GM18498 (cell line): Measurements from ENCODE around the gene CCDC88C.

Experiments
- ATAC-seq: cut with Tn5 transposase; IDR thresholded peaks from one replicate; pipeline ENCODE4 v1.9.1; 2021; ENCODE audit warnings: mild to moderate bottlenecking, moderate library complexity; ENCODE audit not compliant: unreplicated experiment

The CCDC88C gene

DNA sequence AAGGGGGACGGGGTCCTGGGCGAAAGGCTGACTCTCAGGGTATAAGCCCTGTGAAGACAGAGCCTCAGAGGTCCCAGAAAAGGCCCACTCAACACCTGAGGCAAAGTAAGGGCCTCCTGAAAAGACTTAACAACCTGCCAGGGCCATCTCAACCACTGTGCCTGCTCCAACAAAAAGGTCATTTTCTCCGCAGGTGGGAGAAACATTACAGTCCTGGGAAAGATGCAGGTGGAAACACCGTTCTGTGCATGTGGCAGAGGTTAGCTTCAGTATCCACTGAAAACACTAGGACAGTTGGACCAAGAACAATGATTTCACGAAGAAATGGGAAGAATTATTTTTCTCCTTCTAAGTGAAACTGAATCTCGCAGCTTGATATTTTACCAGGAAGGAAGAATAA, 50.9 kb downstream of the CCDC88C start:
- no peak for ATAC-seq

DNA sequence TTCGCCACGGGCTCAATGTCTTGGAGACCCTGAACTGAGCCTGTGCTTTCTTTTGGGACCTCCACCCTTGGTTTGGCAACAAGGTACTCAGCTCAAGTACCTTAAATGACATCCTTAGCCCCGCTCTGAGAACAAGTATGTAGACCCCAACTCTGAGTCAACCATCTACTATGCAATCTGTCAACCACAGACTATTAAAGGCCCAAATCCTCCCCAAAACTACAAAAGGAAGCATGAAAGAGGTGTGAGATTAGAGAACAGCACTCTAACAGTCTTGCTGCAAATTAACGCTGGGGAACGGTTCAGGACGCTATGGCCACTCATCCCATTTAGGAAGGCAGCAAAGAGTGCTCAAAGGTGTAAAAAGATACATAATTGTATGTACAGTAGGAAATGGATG, 52.1 kb downstream of the CCDC88C start:
- ATAC-seq, result no peak

DNA sequence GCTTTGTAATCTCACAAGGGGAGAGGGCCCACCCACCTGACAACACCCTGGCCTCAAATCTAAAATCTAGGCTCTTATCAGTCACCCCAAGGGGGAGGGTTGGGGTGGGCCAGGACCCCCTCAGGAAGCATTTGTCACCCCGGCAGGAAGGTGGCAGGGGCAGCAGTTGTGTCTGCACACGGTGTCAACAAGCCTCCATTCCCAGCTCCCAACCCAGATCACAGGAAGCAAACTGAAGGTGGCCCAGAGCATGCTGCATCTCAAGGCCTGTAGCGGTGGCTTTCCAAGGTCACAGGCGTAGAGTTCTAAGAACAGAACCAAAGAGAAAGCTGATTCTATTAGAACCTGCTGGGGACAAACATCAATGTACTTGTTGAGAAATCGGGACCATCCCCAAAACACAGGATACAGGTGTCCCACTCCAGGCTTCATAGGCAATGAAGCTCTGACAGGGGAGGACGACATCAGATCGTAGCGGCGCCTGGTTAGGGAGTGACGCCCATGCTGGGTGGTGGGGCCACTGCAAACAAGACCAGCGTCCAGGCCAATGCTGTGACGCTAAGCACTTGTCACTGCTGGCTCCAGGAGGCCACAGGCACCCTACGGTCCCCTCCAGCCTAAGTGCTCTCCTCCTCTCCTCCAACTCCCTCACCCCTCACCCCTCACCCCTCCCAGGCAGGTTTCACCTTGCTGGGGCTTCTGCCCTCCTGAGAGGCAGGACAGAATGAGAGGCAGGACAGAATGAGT, 52.9 kb downstream of the CCDC88C start:
- no peak for ATAC-seq

DNA sequence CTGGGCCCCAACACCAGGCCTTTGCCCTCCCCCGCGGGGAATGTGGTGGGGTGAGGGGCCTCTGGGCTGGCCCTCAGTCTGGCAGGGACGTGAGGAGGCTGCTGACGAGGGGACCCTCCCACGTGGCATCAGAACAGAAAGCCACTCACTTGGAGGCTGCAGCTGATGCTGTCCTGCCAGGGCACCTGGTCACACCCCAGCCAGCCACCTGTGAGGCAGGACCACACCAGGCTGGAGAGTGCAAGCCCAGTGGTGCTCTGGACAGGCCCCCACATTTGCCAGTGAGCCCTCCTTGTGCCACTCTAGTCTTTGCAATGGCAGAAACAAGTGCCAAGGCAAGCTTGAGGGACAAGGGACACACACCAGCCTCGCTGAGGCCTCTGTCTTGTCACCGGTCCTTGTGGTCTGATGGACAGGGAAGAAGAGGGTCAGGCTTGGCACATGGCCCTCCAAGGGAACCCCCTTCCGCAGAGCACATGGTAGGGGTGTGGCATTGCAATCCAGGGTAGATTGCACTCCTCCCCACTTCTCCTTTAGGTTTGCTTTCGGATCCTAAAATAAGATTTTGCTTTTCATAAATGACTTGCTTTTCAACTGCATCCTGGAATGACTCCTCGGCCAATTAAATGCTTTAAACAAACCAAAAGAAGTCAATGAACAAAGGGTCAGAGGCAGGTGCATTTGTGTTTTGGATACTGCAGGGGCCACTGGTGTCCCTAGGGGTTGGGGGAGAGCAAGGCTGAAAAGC, 53.7 kb downstream of the CCDC88C start:
- peak; percentile 52 for ATAC-seq

DNA sequence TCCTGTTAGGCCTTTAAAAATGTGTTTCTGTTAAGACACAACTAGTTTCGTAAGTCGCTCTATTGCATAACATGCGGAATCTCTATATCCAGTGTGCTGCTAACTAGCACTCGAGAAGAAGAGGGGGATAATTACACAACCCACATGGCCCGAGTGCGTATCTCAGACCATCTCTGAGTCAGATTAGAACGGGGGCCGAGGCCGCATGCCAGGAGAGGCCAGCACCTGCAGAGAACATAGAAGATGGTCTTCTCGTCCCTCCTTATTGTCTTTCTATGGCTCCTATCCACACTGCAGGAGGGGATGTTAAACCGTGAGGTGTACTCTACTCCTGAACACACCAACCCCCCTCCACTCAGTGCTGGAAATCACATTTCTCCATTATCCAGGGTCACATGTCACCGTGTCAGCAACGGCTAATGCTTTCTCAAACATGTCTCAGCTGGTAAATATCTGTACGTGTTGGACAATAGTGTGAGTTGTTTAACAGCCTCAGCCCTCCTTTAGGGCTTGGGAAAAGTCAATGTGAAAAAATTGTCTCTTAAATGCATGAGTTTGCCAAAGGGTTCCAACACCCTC, 56.3 kb downstream of the CCDC88C start:
- no peak for ATAC-seq

DNA sequence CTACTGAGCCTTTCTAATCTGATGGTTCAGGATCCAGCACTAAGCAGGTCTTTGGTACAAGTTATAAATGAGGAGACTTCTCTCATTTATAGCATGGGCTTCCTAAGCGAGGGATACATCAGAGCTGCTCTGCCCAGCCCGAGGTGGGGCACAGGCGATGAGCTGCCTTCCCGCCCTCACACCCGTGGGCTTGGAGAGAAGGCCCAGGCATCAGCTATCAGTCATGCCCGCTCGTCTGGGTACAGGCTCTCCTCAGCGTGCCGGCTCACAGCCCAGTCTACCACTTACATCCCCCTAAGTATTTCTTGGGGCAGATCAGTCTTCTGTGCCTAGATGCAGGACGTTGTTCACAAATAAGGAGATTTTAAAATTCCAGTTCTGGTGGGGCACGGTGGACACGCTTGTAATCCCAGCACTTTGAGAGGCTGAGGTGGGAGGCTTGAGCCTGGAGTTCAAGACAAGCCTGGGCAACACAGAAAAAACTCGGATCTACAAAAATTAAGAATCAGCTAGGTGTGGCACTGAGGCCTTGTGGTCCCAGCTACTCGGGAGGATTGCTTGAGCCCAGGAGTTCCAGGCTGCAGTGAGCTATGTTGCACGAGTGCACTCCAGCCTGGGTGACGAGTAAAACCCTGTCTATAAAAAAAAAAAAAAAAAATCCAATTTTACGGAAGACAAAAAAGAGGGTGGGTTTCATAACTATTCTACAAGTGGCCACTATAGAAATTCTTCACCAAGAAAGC, 57.0 kb downstream of the CCDC88C start:
- no peak for ATAC-seq

DNA sequence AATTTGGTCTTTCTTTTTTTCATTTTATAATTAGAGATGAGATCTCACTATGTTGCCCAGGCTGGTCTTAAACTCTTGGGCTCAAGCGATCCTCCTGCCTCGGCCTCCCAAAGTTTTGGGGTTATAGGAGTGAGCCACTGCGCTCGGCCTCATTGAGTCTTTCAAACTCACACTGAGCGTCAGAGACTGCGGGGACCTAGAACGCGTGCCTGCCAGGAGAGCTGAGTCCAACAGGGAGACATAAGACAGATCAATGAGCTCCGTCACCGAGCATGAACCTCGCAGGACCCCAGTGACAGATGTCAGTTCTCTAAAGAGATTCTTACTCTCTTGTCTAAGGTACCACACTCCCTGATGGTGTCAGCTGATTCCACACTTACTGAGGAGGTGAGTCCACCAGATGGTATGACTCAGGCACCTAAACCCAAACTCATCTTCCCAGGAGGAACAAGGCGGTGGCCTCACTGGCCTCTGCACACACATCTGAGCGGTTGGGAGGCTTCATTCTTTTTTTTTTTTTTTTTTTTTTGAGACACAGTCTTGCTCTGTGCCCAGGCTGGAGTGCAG, 58.9 kb downstream of the CCDC88C start:
- ATAC-seq, result no peak

DNA sequence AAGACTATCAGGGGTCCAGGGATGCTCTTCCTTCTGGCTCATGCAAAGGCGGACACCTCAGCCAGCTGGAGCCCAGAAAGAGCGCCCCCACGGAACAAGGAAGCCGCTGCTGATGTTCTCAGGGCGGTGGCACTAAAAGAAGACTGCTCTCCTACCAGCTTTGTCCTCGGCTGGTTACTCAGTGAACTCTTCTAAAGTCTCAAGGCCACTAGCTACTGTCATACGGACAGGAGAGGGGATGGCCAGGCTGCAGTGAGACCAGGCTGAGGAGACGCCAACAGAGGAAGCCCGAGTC, 59.6 kb downstream of the CCDC88C start:
- ATAC-seq, result no peak

DNA sequence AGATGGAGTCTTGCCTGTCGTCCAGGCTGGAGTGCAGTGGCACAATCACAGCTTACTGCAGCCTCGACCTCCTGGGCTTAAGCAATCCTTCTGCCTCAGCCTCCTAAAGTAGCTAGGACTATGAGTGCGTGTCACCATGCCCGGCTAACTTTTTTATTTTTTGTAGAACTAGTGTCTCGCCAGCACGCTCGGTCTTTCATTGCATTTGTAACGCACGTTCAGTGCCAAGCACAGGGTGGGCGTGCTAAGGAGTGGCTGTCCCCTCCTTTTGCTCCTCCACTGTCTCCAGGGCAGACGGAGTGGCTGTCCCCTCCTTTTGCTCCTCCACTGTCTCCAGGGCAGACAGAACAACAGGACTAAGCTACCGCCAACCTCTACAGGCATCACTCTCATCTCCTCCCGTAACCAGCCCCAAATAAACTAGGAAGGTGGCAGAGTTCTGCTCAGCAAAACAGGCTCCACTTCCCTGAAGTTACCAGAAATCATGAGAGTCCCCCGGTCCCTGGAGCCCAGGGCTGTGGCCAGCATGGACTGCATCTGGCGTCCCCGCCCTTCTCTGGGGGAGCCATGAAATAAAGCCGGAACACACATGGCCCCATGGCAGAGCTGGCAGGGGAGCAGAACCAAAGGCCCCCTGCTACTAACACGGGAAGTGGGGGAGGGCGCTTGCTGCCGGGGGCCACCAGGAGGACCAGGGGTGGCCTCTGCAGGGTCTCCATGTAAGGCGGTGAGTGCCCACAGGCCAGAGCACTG, 60.2 kb downstream of the CCDC88C start:
- no peak for ATAC-seq

DNA sequence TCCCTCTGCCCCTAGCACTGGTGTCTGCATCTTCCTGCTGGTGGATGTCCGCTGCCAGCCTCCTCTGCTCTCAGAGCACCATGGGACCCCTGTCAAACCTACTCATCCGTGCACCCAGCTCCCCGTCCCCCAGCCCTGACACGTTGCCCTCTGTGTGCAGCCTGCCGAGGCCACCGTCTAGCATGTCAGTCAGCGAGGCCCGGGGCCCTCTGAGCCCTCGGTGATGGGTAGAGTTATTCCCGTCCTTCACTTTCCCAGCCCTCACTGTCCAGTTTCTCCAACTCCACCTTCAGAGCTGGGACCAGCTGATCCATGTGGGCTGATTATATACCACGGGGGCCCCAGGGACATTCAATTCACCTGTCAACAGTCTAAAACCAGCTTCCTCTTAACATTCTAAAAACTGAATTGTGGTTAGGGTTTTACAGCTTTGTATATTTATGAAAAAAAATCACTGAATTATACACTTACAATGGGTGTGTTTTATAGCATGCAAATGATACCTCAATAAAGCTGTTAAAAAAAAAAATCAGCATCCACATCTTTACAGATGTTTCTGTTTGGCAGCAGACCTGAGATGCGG, 61.3 kb downstream of the CCDC88C start:
- ATAC-seq, result peak; percentile 32

DNA sequence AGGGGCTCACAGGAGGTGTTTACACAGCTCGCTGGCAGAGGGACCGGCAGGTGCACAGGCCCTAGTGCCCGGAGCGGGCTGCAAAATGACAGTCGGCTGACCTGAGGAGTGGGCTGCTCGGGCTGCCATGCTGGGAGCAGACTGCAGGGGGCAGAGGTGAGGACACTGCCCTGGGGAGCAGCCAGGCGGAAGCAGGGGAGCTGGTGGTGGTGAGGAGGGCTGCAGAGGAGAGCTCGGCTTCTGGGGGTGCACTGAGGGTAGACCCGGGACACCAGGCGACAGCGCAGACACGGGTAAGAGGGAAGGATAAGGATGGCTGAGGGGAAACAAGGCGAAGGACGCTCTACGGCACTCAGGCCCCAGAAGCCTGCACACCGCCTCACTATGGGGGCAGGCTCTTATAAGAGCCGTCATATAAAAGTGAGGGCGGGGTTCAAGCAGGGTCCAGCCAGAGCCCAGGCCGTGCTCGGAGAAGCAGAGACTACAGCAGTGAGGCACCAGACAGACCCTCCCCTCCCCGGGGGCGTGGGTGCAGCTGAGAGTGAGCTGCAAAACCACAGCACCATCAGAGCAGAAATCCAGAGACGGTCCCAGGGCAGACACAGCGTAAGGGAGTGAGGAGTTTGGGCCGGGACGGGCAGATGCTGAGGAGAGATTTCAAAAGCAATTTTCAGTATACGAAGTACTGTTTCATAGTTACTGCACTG, 62.5 kb downstream of the CCDC88C start:
- ATAC-seq, result peak; percentile 30

DNA sequence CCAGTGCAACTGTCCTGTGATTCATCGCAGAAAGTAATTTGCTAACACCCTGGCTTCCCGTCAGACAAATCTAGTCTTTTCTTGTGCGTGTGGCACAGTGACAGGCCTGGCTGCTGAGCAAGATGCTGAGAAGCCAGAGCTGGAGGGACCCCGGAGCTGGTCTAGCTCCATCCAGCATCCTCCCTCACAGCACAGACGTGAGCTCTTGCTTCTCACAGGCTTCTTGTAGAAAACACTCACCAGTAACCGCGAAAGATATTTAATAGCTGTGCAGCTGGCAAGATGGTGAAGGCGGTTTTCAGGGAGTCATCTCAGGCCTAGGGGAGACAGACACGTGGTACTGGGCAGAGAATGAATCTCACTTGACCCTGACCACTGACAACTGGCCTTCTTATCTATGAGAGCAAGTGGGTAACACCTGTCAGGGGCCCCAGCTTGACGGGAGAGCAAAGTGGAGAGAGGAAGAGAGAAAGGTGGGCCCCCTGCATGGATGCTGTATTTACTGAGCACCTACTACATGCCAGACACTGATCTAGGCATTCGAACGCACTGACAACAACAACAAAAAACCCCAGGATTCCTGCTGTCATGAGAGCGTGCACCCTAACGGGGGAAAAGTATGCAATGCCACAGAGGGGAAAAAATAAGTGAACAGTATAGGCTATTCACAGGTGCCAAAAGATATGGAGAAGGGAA, 63.3 kb downstream of the CCDC88C start:
- ATAC-seq, result no peak

DNA sequence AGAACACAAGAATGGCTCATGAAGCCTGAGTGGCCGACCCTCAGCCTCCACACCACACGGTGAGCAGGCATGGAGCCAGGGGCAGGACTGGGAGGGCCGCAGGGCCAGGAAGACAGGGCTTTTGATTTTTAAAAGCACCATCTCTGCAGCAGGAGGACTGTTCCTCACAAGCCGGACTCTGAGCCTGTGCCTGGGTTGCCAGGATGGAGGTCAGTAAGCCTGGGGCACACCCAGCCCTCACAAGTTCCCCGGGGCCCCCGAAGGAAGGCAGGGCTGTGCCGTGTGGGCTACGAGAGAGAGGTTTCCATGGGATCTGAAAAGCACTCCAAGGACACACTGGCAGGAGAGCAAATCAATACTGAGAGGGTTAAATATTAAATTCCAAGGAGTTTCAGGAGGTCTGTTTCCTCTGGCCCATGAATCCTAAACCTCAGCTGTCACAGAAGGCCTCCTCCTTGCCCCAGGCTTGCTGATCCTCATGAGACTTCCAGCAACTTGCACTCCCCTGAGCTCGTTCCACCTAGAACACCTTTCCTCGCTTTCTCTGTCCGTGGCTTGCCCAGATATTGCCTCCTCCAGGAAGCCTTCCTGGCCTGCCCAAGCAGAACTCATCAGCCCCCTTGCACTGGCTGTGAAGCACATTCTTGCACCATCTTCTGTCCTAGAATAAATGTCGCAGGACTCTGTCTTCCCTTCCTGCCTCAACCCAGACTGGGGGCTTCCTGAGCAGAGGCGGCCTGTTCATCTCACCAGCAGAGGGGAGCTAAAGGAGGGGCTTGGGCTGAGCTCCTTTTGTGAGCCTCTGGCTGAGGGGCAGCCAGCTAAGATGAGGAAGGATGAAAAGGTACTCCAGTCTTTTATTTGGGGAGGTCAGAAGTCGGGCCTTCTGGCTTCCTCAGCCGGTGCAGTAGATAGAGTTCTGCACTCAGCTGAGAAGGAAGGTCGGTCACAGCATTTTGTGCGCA, 64.6 kb downstream of the CCDC88C start:
- no peak for ATAC-seq

DNA sequence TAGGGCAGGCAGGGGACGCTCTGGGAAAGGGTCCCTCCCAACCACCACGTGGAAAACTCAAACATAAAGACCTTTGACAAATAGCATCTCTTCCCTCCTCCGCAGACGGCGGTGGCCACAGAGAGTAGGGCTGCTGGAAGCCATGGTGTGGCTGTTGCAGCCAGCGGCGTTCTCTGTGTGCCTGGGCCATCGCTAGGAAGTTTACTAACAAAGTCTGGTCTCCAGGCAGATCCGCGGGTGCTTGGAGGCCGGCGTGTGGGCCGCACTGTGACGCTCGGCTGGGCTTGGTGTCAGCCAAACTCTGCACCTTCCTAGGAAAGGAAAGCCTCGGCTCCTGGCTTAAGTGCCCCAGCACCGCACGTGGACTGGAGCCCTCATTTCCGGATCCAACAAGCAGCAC, 65.6 kb downstream of the CCDC88C start:
- no peak for ATAC-seq

DNA sequence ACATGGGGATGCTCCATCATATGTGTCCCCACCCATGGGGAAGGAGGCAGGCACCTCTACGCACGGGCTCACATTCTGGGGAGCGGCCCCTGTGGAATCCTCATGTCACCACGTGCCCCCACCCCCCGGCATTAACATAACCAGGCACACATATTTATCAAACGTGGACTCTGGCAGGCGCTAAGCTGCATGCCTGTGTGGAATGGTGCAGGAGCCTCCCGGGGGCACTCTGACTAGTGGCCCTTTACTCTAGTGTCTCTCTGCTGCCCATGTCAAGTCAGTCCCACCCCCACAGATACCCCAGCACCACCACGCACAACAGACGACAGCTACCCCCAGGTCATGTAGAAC, 66.1 kb downstream of the CCDC88C start:
- ATAC-seq, result no peak

DNA sequence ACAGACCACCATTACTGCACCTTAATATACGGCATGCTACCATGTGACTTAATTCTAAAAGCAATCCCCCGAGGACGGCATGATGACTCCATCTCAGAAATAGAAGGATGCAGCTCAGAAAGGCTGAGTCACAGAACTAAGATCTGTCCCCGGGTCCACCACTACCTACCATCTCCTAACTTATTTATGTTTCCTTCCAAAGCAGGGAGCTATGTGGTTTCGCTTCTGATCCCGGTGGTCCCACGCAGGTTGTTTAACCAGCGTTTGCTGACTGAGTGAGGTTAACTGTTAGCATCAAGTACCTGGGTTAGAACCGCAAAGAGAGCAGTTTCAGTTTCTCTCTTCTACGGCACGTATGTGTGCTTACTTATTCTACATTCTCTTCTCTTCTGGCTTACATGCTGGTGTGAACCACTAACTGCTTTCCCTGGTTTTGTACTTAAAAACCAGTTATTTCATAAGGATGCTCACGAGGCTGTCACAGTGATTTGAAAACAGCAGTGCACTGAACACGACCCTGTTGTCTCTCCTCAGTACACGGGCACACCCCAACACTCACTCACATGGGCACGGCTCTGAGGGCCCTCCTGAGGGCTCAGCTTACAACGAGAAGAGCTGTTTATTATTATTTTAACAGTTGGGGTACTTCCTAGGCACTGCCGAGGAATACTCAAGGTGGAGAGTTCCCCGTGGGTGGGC, 66.7 kb downstream of the CCDC88C start:
- ATAC-seq, result peak; percentile 67

DNA sequence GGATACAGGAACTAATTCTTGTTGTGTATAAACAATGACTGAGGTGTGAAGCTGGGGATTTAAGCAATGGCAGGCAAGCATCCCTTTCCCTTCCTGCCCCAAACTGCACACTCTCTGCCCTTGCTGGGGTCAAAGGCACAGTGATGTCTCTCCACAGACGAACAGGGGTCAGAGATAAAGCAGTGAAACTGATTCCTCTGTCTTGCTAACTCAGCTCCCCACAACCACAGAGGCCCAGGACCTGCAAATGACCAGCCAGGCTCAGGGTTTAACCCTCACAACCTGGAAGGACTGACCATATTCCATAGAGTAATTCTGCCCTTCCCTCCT, 67.2 kb downstream of the CCDC88C start:
- no peak for ATAC-seq
